BJ (cell line): Measurements from ENCODE around the gene FXR2. TPM values are rescaled to one million over a fixed set of nuclear protein-coding genes. Genes with fewer than 3 reads are reported as not detected.

ENCODE experiments used
- CTCF ChIA-PET: fragments of 350-600 bp; formaldehyde crosslinking; extraction: SDS; loops from one replicate; lab custom pipeline; 2021; ENCODE audit warnings: antibody characterized with exemption, inconsistent platforms; lab: Yijun Ruan, JAX
- POLR2A ChIA-PET: fragments of 300-600 bp; sonication (Branson Sonifier 250); formaldehyde crosslinking; extraction: SDS; loops from one replicate; lab custom pipeline; 2021; ENCODE audit warnings: antibody characterized with exemption; lab: Charles Lee
- DNase-seq: peaks from one replicate; pipeline ENCODE4 v3.0.0-alpha.2; 2011; ENCODE audit warnings: low read depth
- H3K27me3 ChIP-seq: 2 replicates; pipeline ENCODE4 v1.6.0; 2011; ENCODE audit warnings: low read length; ENCODE audit not compliant: control insufficient read depth, insufficient read depth
- H3K36me3 ChIP-seq: 2 replicates; pipeline ENCODE4 v1.5.1; 2011; ENCODE audit warnings: low read length; ENCODE audit not compliant: control insufficient read depth, insufficient read depth
- H3K4me3 ChIP-seq: 2 replicates; pipeline ENCODE4 v1.5.1; 2011; ENCODE audit warnings: low read depth, mild to moderate bottlenecking, control low read depth, low read length
- CTCF ChIP-seq: IDR thresholded peaks from 2 replicates; pipeline ENCODE4 v1.5.1; 2011; ENCODE audit warnings: low read depth, mild to moderate bottlenecking, control low read depth, inconsistent platforms, low read length, moderate library complexity; ENCODE audit not compliant: insufficient read depth
- polyA plus RNA-seq: library from polyadenylated mRNA; depleted of rRNA; stranded (reverse); fragments of >200 nt; gene quantifications from 2 replicates; pipeline ENCODE4 v1.2.3, GENCODE V29; 2011

Gene FXR2
- polyA plus RNA-seq, 1 experiment: 46.2 TPM

DNA sequence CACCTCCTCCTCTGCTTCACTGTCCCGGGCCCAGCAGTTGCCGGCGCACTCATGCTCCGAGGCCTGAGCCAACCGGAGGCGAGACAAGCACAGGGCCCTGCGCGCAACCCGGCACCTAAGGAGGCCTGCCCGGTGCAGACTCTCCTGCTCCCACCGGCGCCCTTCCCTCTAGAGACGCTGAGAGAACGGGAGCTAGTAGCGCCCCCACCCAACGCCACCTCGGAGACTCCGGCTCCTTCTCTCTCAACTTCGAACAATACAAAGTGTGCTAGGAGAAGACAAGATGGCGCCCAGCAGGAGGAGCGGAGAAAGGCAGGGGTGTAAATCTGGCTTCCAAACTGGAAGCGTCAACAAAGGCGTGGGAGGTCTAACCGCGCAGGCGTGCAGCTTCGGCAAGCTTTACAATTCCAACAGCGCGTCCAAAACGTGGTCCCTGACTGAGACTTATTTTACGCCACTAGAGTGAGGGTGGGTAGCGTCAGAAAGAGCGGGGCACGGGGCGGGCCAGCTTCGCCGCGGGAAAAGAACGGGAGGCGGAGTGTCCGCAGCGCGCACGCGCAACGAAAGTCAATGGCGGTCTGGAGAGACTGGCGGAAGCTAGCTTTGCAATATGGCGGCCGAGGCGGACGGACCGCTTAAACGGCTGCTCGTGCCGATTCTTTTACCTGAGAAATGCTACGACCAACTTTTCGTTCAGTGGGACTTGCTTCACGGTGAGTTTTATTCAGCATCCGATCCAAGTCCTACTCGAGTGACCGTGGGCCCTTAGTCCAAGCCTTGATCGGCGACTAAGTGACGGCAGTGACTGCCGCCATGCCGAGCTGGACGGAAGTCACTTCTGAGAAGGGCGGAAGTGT, 31.2 kb downstream of the FXR2 start, which contains the start of gene MPDU1:
Gene MPDU1, plus strand, starts transcription at position 600 of the 857 bp plus-strand sequence. Its CDS starts 11 bp downstream, at position 611.
- peak within 1 kb of the TSS; percentile 71 for H3K4me3 ChIP-seq
- H3K36me3 ChIP-seq: peaks cover 6% of the 10 kb centered on the region
- CTCF ChIA-PET: interaction anchor here (0.7 to 1.7 kb wide), 6 partner anchors 9 to 104 kb away, joined by 3 to 8 read pairs (median 6); partner anchors contain the start of genes FXR2 and SENP3
- no peak for TF ChIP-seq CTCF
- DNase-seq: peak; percentile 87
- no peaks in the 10 kb centered on the region for H3K27me3 ChIP-seq
- POLR2A ChIA-PET: interaction anchor here (0.5 to 1.1 kb wide), 4 partner anchors 10 to 407 kb away, joined by 3 to 16 read pairs (median 5); partner anchors contain the start of gene POLR2A

- peak overlapping the region; percentile 71 for H3K4me3 ChIP-seq
- CTCF ChIA-PET: interaction anchor here (1.7 kb wide), 1 partner anchor 8 kb away, joined by 8 read pairs; no protein-coding TSS in a partner anchor
These were observed 32.1 kb downstream of the FXR2 start for GRCh38 chr17:7582396-7583252.

DNA sequence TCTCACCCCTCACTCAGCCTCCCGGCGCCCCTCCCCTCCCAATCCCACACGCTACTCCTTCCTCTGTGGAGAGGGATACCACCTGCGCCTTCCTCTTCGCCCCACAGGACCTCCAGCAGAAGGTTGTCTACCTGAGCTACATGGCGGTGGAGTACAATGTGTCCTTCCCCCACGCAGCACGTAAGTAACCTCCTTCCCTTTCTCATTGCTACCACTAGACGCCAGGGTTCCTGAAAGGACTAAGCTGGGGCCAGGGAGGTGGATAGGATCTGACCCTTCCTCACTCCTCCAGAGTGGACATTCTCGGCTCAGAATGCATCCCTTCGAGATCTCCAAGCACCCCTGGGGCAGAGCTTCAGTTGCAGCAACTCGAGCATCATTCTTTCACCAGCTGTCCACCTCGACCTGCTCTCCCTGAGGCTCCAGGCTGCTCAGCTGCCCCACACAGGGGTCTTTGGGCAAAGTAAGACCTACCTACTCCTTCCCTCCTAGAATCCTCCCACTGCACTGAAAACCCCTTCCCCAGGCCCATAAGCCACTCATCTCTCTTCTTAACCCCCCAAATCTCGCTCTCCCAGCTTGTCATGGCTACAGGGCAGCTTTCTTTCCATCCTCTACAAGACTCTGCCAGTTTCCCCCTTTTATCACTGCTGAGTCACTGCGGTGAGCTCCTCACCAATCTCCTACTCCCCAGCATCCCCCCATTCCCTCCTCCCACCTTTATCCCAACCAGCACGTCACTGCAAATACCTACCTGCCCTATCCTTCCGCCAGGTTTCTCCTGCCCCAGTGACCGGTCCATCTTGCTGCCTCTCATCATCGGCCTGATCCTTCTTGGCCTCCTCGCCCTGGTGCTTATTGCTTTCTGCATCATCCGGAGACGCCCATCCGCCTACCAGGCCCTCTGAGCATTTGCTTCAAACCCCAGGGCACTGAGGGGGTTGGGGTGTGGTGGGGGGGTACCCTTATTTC, 33.8 kb downstream of the FXR2 start:
- ChIA-PET CTCF (interaction anchor here (0.7 to 2.7 kb wide), 4 partner anchors 9 to 518 kb away, joined by 3 to 22 read pairs (median 4); partner anchors contain the start of gene SOX15), POLR2A (no interaction called here)
- H3K4me3 ChIP-seq: no peak overlapping the region
- DNase-seq: no peak
- no peaks in the 10 kb centered on the region for H3K27me3 ChIP-seq
- peaks cover 20% of the 10 kb centered on the region for H3K36me3 ChIP-seq
- no peak for TF ChIP-seq CTCF

More at GRCh38 chr17:7582396-7583252, 32.1 kb downstream of the FXR2 start:
- Histone ChIP-seq H3K36me3 (peaks cover 11% of the 10 kb centered on the region), H3K27me3 (no peaks in the 10 kb centered on the region)
- POLR2A ChIA-PET: interaction anchor here (1.1 kb wide), 1 partner anchor 9 kb away, joined by 16 read pairs; no protein-coding TSS in a partner anchor
- DNase-seq: no peak
- TF ChIP-seq CTCF: no peak

DNA sequence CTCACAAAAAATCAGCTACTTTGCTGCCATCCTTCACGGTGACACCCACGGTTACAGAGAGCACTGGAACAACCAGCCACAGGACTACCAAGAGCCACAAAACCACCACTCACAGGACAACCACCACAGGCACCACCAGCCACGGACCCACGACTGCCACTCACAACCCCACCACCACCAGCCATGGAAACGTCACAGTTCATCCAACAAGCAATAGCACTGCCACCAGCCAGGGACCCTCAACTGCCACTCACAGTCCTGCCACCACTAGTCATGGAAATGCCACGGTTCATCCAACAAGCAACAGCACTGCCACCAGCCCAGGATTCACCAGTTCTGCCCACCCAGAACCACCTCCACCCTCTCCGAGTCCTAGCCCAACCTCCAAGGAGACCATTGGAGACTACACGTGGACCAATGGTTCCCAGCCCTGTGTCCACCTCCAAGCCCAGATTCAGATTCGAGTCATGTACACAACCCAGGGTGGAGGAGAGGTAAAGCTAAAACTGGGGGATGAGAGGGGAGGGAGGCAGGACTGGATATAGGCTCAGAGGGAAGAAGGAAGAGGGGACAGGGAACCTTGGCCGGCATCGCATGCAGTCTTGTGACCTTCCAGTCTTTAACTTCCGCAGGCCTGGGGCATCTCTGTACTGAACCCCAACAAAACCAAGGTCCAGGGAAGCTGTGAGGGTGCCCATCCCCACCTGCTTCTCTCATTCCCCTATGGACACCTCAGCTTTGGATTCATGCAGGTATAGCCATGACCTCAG, 34.7 kb downstream of the FXR2 start:
- no peak for TF ChIP-seq CTCF
- no peak for DNase-seq
- ChIA-PET POLR2A (no interaction called here), CTCF (interaction anchor here (0.7 to 2.7 kb wide), 5 partner anchors 9 to 108 kb away, joined by 3 to 22 read pairs (median 4); partner anchors contain the start of genes SOX15 and TP53)
- peak overlapping the region; percentile 6; the same call in 1 of the 2 replicates for H3K4me3 ChIP-seq
- no peaks in the 10 kb centered on the region for H3K27me3 ChIP-seq
- peaks cover 27% of the 10 kb centered on the region for H3K36me3 ChIP-seq
